ENCODE results near the gene TMEM53.
A peak's percentile ranks its signal among the peaks of the same experiment; 100 is the strongest.

Gene TMEM53

DNA sequence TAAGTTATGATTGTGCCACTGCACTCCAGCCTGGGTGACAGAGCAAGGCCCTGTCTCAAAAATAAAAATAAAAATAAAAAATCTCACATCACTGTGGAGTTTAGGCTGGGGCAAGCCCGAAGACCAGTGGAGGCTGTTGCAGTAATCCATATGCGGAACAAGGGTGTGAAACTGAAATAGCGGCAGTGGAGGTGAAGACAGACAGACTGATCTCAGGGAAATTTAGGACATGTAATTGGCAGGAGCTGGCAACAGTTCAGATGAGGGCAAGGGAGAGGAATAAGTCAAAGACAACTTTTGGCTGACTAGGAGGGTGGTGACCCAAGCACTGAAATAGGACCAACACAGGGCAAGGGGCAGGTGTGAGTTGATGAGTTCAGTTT lies 8.6 kb upstream of the TMEM53 start:
- H3K9me3 ChIP-seq (ENCODE audit: control insufficient read depth in 2 of 2, low read length in 2 of 2), result no peaks in the 10 kb centered on the region
- no peak overlapping the region for H3K27ac ChIP-seq (ENCODE audit: low read length)
- no peak overlapping the region for H3K4me3 ChIP-seq (ENCODE audit: low read length in 2 of 2)
- no peaks in the 10 kb centered on the region for H3K4me1 ChIP-seq (ENCODE audit: control insufficient read depth, insufficient read depth, low read length)
- no peak overlapping the region for H3K9ac ChIP-seq (ENCODE audit: low read length in 2 of 2)
- H3K36me3 ChIP-seq (ENCODE audit: control insufficient read depth in 2 of 2, insufficient read depth in 2 of 2, low read length in 2 of 2), result no peaks in the 10 kb centered on the region
- no peaks in the 10 kb centered on the region for H3K27me3 ChIP-seq (ENCODE audit: control insufficient read depth in 1 of 2, insufficient read depth in 2 of 2, low read length in 2 of 2)

DNA sequence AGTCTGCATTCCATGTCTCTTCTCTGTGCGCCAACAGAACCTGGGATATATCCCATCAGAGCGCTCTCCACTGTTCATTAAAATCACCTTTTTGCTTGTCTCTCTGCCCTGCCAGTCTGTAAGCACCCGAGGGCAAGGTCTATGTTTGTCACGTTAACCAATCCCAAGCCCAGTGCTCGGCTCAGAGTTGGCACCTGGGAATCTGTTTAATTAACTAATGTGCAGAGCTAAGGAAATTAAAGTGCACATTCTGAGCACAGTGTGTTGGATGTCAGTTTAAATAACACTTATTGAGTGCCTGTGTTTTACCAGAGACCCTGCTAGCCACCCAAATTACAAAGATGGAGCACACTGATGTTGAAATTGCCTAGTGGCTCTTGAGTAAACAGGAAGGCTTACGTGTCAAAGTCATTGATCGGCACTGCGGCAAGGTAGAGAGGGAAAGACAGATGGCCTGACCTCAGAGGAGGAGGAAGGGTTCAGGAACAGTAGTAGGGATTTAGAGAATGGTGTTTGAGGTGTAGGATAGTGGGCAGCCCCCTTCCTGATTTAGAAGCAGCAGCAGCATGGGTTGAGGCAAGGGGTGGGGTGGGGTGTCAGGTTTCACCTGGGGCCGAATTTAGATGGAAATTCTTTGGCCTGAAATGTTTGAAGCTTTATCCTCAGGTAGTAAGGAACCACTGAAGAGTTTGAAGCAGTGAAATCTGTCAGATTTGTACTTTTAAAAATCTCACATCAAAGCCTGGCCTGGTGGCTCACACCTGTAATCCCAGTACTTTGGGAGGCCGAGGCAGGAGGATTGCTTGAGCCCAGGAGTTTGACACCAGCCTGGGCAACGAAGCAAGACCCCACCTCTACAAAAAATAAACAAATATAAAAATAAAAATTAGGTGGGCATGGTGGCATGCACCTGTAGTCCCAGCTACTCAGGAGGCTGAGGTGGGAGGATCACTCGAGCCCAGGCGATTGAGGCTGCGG lies 7.9 kb upstream of the TMEM53 start:
- Histone ChIP-seq H3K9me3 (ENCODE audit: control insufficient read depth in 2 of 2, low read length in 2 of 2) (no peaks in the 10 kb centered on the region), H3K9ac (ENCODE audit: low read length in 2 of 2) (no peak overlapping the region), H3K27ac (ENCODE audit: low read length) (no peak overlapping the region), H3K4me3 (ENCODE audit: low read length in 2 of 2) (no peak overlapping the region), H3K4me1 (ENCODE audit: control insufficient read depth, insufficient read depth, low read length) (no peaks in the 10 kb centered on the region), H3K36me3 (ENCODE audit: control insufficient read depth in 2 of 2, insufficient read depth in 2 of 2, low read length in 2 of 2) (no peaks in the 10 kb centered on the region), H3K27me3 (ENCODE audit: control insufficient read depth in 1 of 2, insufficient read depth in 2 of 2, low read length in 2 of 2) (no peaks in the 10 kb centered on the region)

DNA sequence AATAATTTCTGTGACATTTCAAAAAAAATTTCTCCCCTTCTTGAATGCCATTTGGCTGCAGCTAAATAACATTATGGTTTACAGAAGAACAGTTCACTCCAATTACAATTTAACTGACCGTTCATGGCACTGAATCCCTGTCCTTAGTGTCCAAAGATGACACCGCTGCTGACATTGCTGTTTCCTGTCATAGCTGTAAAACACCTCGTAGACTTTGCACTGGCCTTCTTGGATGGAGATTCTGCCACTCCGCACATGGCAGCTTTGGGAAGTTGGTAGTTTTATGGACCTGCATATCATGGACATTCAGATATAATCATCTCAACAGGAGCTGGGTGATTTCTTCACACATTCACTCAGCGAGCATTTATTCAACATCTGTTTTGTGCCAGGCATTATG lies 5.2 kb upstream of the TMEM53 start:
- Histone ChIP-seq H3K9me3 (ENCODE audit: control insufficient read depth in 2 of 2, low read length in 2 of 2) (no peaks in the 10 kb centered on the region), H3K9ac (ENCODE audit: low read length in 2 of 2) (no peak overlapping the region), H3K4me1 (ENCODE audit: control insufficient read depth, insufficient read depth, low read length) (peaks cover 7% of the 10 kb centered on the region), H3K27me3 (ENCODE audit: control insufficient read depth in 1 of 2, insufficient read depth in 2 of 2, low read length in 2 of 2) (no peaks in the 10 kb centered on the region), H3K27ac (ENCODE audit: low read length) (no peak overlapping the region), H3K36me3 (ENCODE audit: control insufficient read depth in 2 of 2, insufficient read depth in 2 of 2, low read length in 2 of 2) (no peaks in the 10 kb centered on the region), H3K4me3 (ENCODE audit: low read length in 2 of 2) (no peak overlapping the region)

DNA sequence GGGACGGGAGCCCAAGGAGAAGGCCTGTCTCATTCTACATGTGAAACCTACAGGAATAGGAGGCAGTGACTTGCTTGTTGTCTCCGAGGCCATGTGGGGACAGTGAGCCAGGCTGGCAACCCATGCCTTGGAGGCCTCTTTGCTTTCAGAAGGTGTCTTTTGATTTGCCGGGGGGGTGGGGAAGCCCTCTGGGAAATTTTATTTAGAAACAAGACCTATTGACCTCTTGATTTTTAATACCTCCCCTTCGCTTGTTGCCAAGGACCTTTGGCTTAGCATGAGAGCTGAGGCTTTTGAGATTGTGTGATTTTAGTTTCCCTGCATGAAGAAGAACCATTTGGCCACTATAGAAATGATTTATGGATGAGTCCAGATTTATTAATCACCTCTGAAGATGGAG lies 4.3 kb upstream of the TMEM53 start:
- Histone ChIP-seq H3K4me1 (ENCODE audit: control insufficient read depth, insufficient read depth, low read length) (peaks cover 8% of the 10 kb centered on the region), H3K9me3 (ENCODE audit: control insufficient read depth in 2 of 2, low read length in 2 of 2) (no peaks in the 10 kb centered on the region), H3K36me3 (ENCODE audit: control insufficient read depth in 2 of 2, insufficient read depth in 2 of 2, low read length in 2 of 2) (no peaks in the 10 kb centered on the region)

DNA sequence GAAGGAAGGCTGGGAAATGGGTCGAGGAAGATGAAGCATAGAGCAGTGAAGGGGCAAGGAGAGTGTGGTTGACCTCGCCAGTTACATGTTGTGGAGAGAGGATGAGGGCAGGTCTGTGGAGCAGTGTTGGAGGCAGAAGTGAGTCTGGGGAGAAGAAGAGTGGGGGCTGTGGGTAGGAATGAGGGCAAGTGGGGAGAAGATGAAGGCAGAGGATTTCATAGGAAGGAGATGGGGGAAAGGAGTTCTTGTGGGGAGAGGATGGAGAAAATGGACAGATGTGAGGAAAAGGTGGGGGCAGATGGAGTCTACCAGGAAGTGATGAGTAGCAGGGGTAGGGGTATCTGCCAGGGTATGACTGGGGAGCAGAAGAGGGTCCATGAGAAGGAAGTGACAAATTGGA lies 3.8 kb upstream of the TMEM53 start:
- no peak overlapping the region for H3K9ac ChIP-seq (ENCODE audit: low read length in 2 of 2)

More for the DNA sequence above, 4.3 kb upstream of the TMEM53 start:
- Histone ChIP-seq H3K27ac (ENCODE audit: low read length) (no peak overlapping the region), H3K4me3 (ENCODE audit: low read length in 2 of 2) (no peak overlapping the region), H3K9ac (ENCODE audit: low read length in 2 of 2) (no peak overlapping the region), H3K27me3 (ENCODE audit: control insufficient read depth in 1 of 2, insufficient read depth in 2 of 2, low read length in 2 of 2) (no peaks in the 10 kb centered on the region)

DNA sequence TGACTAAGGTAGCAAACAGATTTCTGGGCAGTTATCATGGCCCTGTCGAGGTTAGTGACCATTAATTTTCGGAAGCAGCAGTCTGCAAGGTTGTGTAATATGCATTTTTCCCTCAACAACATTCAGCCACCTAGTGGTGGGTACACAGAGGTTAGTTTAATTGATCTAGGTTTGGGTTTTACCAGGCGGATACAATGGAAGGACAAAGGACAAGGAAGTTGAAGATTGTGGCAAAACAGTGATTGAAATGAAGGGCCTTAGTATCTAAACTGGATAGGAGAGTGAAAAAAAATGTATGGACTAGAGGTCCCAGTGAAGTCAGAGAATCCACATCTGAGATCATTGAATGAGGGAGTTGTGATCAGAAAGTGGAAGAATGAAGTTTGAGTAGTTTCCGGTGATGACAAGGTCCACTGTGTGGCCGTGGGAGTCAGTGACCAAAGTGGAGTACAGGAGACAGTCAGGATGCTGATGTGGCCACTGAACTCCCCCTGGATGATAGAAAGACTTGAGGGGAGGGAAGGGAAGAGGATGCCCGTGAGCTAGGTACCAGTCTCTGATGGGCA lies 3.0 kb upstream of the TMEM53 start:
- H3K9me3 ChIP-seq (ENCODE audit: control insufficient read depth in 2 of 2, low read length in 2 of 2), result no peaks in the 10 kb centered on the region
- no peaks in the 10 kb centered on the region for H3K27me3 ChIP-seq (ENCODE audit: control insufficient read depth in 1 of 2, insufficient read depth in 2 of 2, low read length in 2 of 2)
- peaks cover 21% of the 10 kb centered on the region for H3K4me1 ChIP-seq (ENCODE audit: control insufficient read depth, insufficient read depth, low read length)
- no peak overlapping the region for H3K27ac ChIP-seq (ENCODE audit: low read length)
- no peak overlapping the region for H3K9ac ChIP-seq (ENCODE audit: low read length in 2 of 2)
- H3K36me3 ChIP-seq (ENCODE audit: control insufficient read depth in 2 of 2, insufficient read depth in 2 of 2, low read length in 2 of 2), result no peaks in the 10 kb centered on the region
- no peak overlapping the region for H3K4me3 ChIP-seq (ENCODE audit: low read length in 2 of 2)

More for the DNA sequence above, 3.8 kb upstream of the TMEM53 start:
- no peaks in the 10 kb centered on the region for H3K36me3 ChIP-seq (ENCODE audit: control insufficient read depth in 2 of 2, insufficient read depth in 2 of 2, low read length in 2 of 2)
- no peaks in the 10 kb centered on the region for H3K27me3 ChIP-seq (ENCODE audit: control insufficient read depth in 1 of 2, insufficient read depth in 2 of 2, low read length in 2 of 2)
- H3K4me3 ChIP-seq (ENCODE audit: low read length in 2 of 2), result no peak overlapping the region
- peaks cover 13% of the 10 kb centered on the region for H3K4me1 ChIP-seq (ENCODE audit: control insufficient read depth, insufficient read depth, low read length)
- H3K9me3 ChIP-seq (ENCODE audit: control insufficient read depth in 2 of 2, low read length in 2 of 2), result no peaks in the 10 kb centered on the region
- H3K27ac ChIP-seq (ENCODE audit: low read length), result no peak overlapping the region

DNA sequence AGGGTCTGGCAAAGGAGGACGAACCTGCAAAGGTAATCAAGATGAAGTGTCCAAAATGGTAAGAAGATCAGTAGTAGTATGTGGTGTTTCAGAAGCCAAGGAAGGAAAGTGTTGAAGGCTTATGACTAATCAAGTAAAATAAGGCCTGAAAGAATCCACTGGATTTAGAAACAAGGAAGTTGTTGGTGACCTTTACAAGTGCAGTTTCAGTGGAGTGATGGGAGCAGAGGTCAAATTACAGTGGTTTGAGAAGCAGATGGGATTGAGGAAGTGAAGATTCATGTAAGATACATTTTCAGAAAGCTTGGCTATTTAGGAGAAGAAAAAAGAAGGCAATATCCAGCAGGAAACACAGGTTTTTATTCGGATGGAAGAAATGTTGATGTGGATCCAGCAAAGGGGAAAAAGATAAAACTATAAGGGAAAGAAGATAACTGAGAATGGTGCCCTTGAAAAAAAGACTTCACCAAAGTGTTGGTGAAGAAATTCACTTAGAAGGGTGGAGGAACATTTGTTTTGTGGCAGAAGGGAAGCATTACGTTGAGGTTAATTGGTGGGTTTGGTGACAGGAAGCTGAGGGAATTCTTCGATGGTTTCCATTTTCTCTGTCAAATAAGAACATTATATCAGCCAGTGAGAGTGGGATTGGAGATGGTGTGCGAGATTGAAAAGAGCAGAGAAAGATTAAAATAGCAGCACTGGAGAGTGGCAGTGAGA lies 2.4 kb upstream of the TMEM53 start:
- Histone ChIP-seq H3K4me1 (ENCODE audit: control insufficient read depth, insufficient read depth, low read length) (peaks cover 25% of the 10 kb centered on the region), H3K27me3 (ENCODE audit: control insufficient read depth in 1 of 2, insufficient read depth in 2 of 2, low read length in 2 of 2) (no peaks in the 10 kb centered on the region), H3K4me3 (ENCODE audit: low read length in 2 of 2) (no peak overlapping the region), H3K9ac (ENCODE audit: low read length in 2 of 2) (no peak overlapping the region), H3K9me3 (ENCODE audit: control insufficient read depth in 2 of 2, low read length in 2 of 2) (no peaks in the 10 kb centered on the region), H3K27ac (ENCODE audit: low read length) (no peak overlapping the region), H3K36me3 (ENCODE audit: control insufficient read depth in 2 of 2, insufficient read depth in 2 of 2, low read length in 2 of 2) (no peaks in the 10 kb centered on the region)

DNA sequence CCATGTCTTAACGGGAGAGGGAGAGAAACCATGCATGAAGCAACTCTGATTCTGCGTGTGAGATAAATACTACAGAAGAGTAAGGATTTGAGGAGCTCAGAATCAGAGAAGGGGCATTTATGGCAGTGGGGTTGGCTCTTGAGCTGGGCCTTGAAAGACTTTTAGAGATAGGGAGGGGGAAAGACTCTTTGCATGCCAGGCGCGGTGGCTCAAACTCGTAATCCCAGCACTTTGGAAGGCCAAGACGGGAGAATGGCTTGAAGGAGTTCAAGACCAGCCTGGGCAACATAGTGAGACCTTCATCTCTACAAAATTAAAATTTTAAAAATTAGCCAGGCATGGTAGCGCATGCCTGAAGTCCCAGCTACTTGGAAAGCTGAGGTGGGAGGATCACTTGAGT lies 905 bp upstream of the TMEM53 start:
- Histone ChIP-seq H3K4me1 (ENCODE audit: control insufficient read depth, insufficient read depth, low read length) (peaks cover 25% of the 10 kb centered on the region), H3K9ac (ENCODE audit: low read length in 2 of 2) (peak overlapping the region in 1 of 2 donors; percentile 75)

DNA sequence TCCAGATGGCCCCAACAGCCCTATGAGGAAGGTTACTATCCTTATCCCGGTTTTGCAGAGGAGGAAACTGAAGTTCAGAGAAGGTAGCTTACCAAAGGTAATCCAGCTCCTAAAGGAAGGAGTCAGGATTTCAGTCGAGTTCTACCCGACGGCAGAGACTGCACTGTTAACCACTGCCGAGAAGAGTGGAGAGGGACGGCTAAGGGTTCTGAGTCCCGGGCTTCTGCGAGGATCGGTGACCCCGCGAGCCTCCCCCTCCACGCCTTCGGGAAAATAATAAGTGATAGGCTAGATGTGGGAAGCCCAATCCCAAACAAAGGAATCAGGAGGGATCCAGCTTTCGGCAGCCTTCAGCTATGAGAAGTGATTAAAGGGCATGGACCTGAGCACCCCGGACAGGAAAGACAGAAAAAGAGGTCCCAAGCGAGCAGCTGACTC lies 587 bp downstream of the TMEM53 start:
- Histone ChIP-seq H3K9ac (ENCODE audit: low read length in 2 of 2) (peak overlapping the region; percentile 75 to 90), H3K4me1 (ENCODE audit: control insufficient read depth, insufficient read depth, low read length) (peaks cover 25% of the 10 kb centered on the region), H3K27ac (ENCODE audit: low read length) (peak overlapping the region; percentile 88), H3K4me3 (ENCODE audit: low read length in 2 of 2) (peak overlapping the region; percentile 85 to 88), H3K27me3 (ENCODE audit: control insufficient read depth in 1 of 2, insufficient read depth in 2 of 2, low read length in 2 of 2) (no peaks in the 10 kb centered on the region), H3K9me3 (ENCODE audit: control insufficient read depth in 2 of 2, low read length in 2 of 2) (no peaks in the 10 kb centered on the region), H3K36me3 (ENCODE audit: control insufficient read depth in 2 of 2, insufficient read depth in 2 of 2, low read length in 2 of 2) (no peaks in the 10 kb centered on the region)

More for the DNA sequence above, 905 bp upstream of the TMEM53 start:
- Histone ChIP-seq H3K4me3 (ENCODE audit: low read length in 2 of 2) (peak overlapping the region; percentile 77 to 88), H3K27ac (ENCODE audit: low read length) (peak overlapping the region; percentile 88), H3K27me3 (ENCODE audit: control insufficient read depth in 1 of 2, insufficient read depth in 2 of 2, low read length in 2 of 2) (no peaks in the 10 kb centered on the region), H3K9me3 (ENCODE audit: control insufficient read depth in 2 of 2, low read length in 2 of 2) (no peaks in the 10 kb centered on the region), H3K36me3 (ENCODE audit: control insufficient read depth in 2 of 2, insufficient read depth in 2 of 2, low read length in 2 of 2) (no peaks in the 10 kb centered on the region)

DNA sequence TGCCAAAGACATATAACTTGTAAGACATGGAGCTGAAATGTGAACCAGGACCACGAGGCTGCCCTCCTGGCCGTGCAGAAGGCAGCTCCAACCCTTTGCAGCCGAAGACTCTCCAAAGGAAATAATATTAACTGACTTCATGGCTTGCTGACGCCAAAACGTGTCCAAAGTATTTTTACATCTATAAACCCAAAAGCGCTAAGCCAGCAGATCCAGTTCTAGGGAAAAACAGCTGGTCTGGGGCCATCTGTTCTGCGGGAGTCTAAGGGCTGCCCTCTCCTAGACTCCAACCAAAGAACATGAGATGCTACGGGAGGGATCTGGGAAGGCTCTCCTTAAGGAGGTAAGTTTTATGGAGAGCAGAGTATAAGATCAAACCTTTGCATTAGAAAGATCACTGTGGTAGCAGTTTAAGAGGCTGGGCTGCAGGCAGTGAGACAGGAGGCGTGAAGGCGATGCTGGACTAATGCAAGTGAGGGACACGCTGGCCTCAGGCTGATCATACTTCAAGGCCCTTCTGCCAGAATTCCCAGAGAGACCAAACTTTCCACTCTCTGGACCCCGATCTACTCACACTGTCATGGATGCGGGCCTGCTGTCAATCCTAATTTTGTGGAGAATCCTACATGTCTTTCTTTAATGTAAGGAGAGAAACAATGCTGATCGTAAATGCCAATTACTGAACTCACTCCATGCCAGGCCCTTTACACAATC lies 1.2 kb downstream of the TMEM53 start:
- H3K4me1 ChIP-seq (ENCODE audit: control insufficient read depth, insufficient read depth, low read length), result peaks cover 25% of the 10 kb centered on the region
- peak overlapping the region; percentile 88 for H3K27ac ChIP-seq (ENCODE audit: low read length)
- H3K9me3 ChIP-seq (ENCODE audit: control insufficient read depth in 2 of 2, low read length in 2 of 2), result no peaks in the 10 kb centered on the region
- no peaks in the 10 kb centered on the region for H3K27me3 ChIP-seq (ENCODE audit: control insufficient read depth in 1 of 2, insufficient read depth in 2 of 2, low read length in 2 of 2)
- peak overlapping the region; percentile 85 to 88 for H3K4me3 ChIP-seq (ENCODE audit: low read length in 2 of 2)
- H3K9ac ChIP-seq (ENCODE audit: low read length in 2 of 2), result peak overlapping the region; percentile 75 to 90
- H3K36me3 ChIP-seq (ENCODE audit: control insufficient read depth in 2 of 2, insufficient read depth in 2 of 2, low read length in 2 of 2), result no peaks in the 10 kb centered on the region

Data from stomach smooth muscle (tissue), 2 donors.